HG03520 (cell line): Measurements from ENCODE around the gene GIGYF2.
A peak's percentile ranks its signal among the peaks of the same experiment; 100 is the strongest.
"Not testable (repeated sequence)": the region's sequence is repeated elsewhere in the genome, so short reads cannot be mapped to it uniquely, and the experiment has no call there.

ENCODE experiments used
- ATAC-seq: cut with Tn5 transposase; IDR thresholded peaks from one replicate; pipeline ENCODE4 v1.9.1; 2021; ENCODE audit warnings: mild to moderate bottlenecking, moderate library complexity; ENCODE audit not compliant: unreplicated experiment

Gene GIGYF2

GRCh38 chr2:232689152-232689910, 7.8 kb upstream of the GIGYF2 start:
- no peak for ATAC-seq

DNA sequence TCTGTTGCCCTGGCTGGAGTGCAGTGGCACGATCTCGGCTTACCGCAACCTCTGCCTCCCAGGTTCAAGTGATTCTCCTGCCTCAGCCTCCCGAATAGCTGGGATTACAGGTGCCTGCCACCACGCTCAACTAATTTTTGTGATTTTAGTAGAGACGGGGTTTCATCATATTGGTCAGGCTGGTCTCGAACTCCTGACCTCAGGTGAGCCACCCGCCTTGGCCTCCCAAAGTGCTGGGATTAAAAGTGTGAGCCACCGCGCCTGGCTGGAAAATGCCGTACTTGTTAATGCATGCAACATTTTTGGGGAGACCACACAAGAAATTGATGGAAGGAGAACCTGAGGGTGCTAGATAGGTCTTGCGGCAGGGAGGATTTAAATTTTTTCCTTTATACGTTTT, 6.0 kb upstream of the GIGYF2 start:
- not testable (repeated sequence) for ATAC-seq

GRCh38 chr2:232693344-232693743, 3.8 kb upstream of the GIGYF2 start:
- ATAC-seq, result no peak

GRCh38 chr2:232696609-232697058, 497 bp upstream of the GIGYF2 start:
- ATAC-seq, result no peak

- ATAC-seq, result peak; percentile 13
Observed at GRCh38 chr2:232697807-232698110, 628 bp downstream of the GIGYF2 start.

GRCh38 chr2:232698556-232699091, 1.5 kb downstream of the GIGYF2 start:
- no peak for ATAC-seq

DNA sequence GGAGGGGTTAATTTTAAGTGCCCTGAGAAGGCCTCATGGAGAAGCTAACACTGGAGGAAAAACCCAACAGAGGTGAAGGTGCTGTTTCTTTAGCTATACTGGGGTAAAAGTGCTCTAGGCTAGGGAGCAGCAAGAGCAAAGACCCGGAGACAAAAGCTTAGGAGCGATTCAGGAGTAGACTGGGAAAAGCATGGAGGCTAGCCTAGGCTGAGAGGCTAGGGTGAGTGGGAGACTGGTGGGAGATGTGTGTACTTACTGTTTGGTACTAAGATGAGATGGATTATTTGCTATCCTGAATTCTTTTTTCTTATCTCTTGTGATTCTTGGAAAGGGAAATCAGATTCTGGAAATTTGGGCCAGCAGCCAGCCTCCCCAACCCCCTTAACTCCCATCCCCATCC, 2.0 kb downstream of the GIGYF2 start:
- no peak for ATAC-seq

GRCh38 chr2:232700154-232700553, 3.0 kb downstream of the GIGYF2 start:
- no peak for ATAC-seq

- ATAC-seq, result no peak
Observed at GRCh38 chr2:232707076-232707475, 9.9 kb downstream of the GIGYF2 start.

- no peak for ATAC-seq
Observed at GRCh38 chr2:232713505-232713904, 16.4 kb downstream of the GIGYF2 start.

GRCh38 chr2:232714969-232715368, 17.8 kb downstream of the GIGYF2 start:
- ATAC-seq, result no peak

DNA sequence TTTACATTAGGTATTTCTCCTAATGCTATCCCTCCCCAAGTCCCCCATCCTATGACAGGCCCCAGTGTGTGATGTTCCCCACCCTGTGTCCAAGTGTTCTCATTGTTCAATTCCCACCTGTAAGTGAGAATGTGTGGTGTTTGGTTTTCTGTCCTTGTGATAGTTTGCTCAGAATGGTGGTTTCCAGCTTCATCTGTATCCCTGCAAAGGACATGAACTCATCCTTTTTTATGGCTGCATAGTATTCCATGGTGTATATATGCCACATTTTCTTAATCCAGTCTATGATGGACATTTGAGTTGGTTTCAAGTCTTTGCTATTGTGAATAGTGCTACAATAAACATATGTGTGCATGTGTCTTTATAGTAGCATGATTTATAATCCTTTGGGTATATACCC, 22.9 kb downstream of the GIGYF2 start:
- ATAC-seq, result not testable (repeated sequence)

- no peak for ATAC-seq
Observed at GRCh38 chr2:232721261-232721660, 24.1 kb downstream of the GIGYF2 start.

GRCh38 chr2:232721882-232722281, 24.8 kb downstream of the GIGYF2 start:
- no peak for ATAC-seq

DNA sequence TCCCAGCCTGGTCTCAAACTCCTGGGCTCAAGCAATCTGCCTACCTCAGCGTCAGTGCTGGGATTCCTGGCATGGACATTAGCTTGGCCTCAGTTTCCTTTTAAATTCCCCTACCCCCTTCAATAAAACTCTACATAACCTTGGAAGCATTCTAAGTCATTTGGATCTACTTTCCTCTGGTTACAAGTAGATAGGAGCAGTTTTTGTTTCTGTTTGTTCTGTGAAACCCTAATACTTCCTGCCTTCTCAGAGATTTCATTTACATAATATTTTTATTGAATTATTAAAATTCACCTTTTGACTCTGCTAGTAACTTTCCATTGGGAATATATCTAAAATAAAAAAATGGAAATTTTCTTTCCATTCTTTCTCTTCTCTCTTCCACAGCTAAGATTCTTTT, 25.9 kb downstream of the GIGYF2 start:
- ATAC-seq, result no peak

- ATAC-seq, result no peak
Observed at GRCh38 chr2:232728785-232729184, 31.7 kb downstream of the GIGYF2 start.

GRCh38 chr2:232731470-232731869, 34.3 kb downstream of the GIGYF2 start:
- ATAC-seq, result no peak

- no peak for ATAC-seq
Observed at GRCh38 chr2:232741294-232741693, 44.2 kb downstream of the GIGYF2 start.

- ATAC-seq, result no peak
Observed at GRCh38 chr2:232741972-232742371, 44.8 kb downstream of the GIGYF2 start.

GRCh38 chr2:232744963-232745362, 47.8 kb downstream of the GIGYF2 start:
- ATAC-seq, result no peak

DNA sequence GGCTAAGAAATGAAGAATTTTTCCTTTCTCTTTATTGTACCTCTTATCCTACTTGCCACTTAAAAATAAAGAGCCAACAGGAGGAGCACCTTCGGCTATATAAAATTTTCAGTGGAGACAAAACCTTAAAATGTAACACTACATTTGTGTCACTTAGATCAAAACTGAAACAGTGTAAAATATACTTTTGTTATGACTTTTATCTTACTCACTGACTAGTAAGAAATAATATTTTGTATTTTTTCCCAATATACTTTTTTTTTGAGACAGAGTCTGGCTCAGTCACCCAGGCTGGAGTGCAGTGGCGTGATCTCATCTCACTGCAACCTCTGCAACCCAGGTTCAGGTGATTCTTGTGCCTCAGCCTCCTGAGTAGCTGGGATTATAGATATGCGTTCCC, 50.9 kb downstream of the GIGYF2 start:
- no peak for ATAC-seq

DNA sequence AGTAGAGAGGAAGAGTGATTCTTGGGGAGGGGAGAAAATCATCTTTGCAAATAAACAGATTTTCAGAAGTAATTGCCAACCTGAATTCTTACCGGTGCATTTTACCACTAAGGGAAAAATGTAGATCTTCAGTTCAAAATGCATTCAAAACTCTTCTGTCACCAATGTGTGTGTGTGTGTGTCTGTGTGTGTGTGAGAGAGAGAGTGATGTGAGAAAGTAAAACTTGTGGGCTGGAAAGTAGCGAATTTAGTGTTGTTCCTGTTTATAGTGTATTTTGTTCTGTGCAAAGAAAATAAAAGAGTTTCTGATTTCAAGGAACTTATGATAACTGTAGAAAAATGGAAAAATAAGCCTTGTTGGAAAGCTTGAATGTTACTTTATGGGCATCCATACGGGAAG, 52.2 kb downstream of the GIGYF2 start:
- no peak for ATAC-seq

DNA sequence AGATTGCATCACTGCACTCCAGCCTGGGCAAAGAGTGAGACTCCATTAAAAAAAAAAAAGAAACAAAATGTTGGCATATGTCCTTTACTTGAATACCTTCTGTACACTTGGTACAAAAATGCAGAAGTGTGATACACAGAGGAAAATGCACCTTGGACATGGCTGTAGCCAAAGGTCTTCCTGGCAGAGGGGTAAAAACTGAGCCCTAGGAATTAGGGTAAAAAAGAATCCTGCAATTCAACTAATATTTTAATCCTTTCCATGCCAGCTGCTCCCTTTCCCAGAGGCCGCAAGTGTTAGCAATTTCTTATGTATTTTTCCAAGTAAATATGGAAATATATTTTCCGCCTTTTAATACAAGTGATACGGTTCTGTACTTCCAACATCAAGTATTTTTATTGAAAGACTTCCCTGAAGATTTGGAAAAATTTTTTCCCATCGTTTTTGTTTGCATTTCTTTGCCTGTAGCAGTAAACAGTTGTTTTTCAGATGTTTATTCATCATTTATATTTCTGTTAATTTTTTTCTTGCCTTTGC, 53.1 kb downstream of the GIGYF2 start:
- no peak for ATAC-seq
